B cell (primary cell): Measurements from ENCODE around the gene ADGRV1.

Experiments
- CTCF ChIP-seq: fragments of 200-600 bp; IDR thresholded peaks from one replicate; pipeline ENCODE4 v1.8.0; 2022; ENCODE audit warnings: antibody characterized with exemption, mild to moderate bottlenecking
- EZH2 ChIP-seq: IDR thresholded peaks from 2 replicates; pipeline ENCODE4 v1.6.1; 2012; ENCODE audit warnings: borderline replicate concordance, low read depth, mild to moderate bottlenecking, moderate library complexity, low read length; ENCODE audit not compliant: insufficient read depth, poor library complexity, severe bottlenecking

DNA sequence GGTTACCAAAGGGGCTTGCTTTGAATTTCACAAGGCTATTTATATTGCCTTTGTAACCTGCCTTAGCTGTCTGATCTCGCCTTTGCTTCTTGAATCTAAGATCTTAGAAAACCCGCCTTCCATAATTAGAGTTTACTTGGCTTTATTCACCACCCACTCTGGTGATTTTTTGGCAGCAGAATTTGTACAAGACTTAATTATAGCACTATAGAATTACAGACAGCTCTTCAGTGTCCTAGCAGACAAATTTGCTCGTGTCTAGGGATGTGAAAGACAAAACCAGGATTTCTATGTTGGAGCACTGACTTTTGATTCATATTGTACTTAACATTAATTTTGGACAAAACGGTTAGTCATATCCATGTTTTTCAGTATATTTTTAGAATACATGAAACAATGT, 306.6 kb downstream of the ADGRV1 start:
- TF ChIP-seq CTCF = no peak
- no peak for TF ChIP-seq EZH2
